ENCODE data around the gene PHACTR1.

DNA sequence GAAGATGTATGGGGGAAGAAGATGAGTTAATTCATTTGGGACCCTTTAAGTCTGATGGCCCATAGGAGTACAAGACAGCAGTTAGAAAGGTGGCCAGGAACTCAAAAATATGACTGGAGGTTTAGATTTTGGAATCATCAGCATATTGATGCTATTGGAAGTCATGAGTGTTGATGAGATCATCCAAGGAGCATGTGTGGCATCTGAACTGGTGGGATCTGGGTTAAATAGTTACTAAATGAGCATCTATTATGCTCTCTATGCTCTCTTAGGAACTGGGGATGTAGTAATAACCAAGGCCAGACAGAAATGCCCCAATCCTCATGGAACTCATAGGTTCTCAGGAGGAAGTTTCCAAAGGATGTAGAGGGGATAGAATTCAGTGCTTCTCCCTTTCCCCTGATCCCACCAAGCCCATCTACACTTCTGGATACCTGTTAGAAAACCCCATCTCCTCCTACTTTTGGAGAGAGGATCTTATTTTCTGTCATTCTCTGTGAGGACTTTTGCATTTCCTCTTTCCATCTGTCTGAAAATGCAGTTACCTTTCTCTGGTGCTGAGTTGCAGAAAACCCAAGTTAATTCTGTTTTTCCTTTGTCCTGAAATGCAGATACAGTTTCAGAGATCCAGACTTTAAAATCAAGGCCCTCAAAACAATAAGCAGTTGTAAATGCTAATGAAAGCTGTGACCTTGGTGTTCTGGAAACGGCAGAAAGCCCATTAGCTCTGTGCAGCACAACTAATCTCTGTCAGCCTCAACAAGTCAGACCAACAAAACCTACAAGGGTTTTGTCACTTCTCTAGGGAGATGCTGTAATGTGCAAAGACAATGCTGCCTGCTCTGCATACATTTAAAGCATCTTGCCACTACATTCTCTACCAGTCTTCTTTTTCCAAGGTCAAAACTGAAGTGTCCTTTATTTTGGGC lies 546.0 kb downstream of the PHACTR1 start:
- no peak for TF ChIP-seq SIN3A (IDR thresholded peaks at IDR 0.05; ENCODE audit: borderline replicate concordance, low read depth, low read length)
- TF ChIP-seq, protein P1, sequence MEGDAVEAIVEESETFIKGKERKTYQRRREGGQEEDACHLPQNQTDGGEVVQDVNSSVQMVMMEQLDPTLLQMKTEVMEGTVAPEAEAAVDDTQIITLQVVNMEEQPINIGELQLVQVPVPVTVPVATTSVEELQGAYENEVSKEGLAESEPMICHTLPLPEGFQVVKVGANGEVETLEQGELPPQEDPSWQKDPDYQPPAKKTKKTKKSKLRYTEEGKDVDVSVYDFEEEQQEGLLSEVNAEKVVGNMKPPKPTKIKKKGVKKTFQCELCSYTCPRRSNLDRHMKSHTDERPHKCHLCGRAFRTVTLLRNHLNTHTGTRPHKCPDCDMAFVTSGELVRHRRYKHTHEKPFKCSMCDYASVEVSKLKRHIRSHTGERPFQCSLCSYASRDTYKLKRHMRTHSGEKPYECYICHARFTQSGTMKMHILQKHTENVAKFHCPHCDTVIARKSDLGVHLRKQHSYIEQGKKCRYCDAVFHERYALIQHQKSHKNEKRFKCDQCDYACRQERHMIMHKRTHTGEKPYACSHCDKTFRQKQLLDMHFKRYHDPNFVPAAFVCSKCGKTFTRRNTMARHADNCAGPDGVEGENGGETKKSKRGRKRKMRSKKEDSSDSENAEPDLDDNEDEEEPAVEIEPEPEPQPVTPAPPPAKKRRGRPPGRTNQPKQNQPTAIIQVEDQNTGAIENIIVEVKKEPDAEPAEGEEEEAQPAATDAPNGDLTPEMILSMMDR (IDR thresholded peaks at IDR 0.05), result no peak
- TF ChIP-seq YY1 (IDR thresholded peaks at IDR 0.05; ENCODE audit: low read depth), result no peak
- TF ChIP-seq GATA2 (CRISPR knock-in tag; IDR thresholded peaks at IDR 0.05), result no peak
- TF ChIP-seq MXI1 (IDR thresholded peaks at IDR 0.05; ENCODE audit: low read depth, low read length), result no peak
- TF ChIP-seq TAF1 (IDR thresholded peaks at IDR 0.05; ENCODE audit: borderline replicate concordance, low read depth, low read length), result no peak
- no peak for TF ChIP-seq EZH2phosphoT487 (IDR thresholded peaks at IDR 0.05; ENCODE audit: borderline replicate concordance, low read depth)
- TF ChIP-seq, protein P2, sequence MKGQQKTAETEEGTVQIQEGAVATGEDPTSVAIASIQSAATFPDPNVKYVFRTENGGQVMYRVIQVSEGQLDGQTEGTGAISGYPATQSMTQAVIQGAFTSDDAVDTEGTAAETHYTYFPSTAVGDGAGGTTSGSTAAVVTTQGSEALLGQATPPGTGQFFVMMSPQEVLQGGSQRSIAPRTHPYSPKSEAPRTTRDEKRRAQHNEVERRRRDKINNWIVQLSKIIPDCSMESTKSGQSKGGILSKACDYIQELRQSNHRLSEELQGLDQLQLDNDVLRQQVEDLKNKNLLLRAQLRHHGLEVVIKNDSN (IDR thresholded peaks at IDR 0.05; ENCODE audit: borderline replicate concordance, low read depth), result no peak
- no peak for TF ChIP-seq POLR2AphosphoS5 (IDR thresholded peaks at IDR 0.05; ENCODE audit: low read depth, low read length)
- TF ChIP-seq NFIC (IDR thresholded peaks at IDR 0.05; ENCODE audit: borderline replicate concordance), result no peak
- no peak for TF ChIP-seq EP300 (IDR thresholded peaks at IDR 0.05; ENCODE audit: borderline replicate concordance in 1 of 2, low read depth in 1 of 2, low read length in 1 of 2)
- no peak for TF ChIP-seq NRF1 (IDR thresholded peaks at IDR 0.05; ENCODE audit: low read depth, low read length)
- no peak for TF ChIP-seq SMC3 (IDR thresholded peaks at IDR 0.05; ENCODE audit: low read depth, low read length)

Data from SK-N-SH (cell line).